ENCODE data around the gene DKKL1.

DNA sequence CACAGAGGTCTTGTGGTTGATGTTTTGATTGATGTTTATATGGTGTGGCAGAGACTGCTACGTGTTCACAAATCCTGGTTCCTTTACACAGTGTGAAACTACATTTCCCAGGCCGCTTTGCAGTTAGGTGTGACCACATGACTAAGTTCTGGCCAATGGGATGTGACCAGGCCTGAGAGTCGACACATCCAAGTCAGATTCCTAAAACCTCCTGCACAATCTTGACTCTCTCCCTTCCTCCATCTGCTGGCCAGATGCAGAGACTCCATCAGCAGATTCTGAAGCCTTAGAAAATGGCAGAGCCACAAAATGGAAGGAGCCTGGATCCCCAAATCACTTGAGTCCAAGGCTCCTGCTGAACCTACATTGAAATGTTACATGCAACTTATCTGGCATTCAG lies 15.8 kb upstream of the DKKL1 start:
- TF ChIP-seq, protein P1, sequence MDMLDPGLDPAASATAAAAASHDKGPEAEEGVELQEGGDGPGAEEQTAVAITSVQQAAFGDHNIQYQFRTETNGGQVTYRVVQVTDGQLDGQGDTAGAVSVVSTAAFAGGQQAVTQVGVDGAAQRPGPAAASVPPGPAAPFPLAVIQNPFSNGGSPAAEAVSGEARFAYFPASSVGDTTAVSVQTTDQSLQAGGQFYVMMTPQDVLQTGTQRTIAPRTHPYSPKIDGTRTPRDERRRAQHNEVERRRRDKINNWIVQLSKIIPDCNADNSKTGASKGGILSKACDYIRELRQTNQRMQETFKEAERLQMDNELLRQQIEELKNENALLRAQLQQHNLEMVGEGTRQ (IDR thresholded peaks at IDR 0.05; ENCODE audit: borderline replicate concordance, low read depth, low read length) = peak; percentile 35; the same call in 1 of the 2 replicates
- TF ChIP-seq TAF1 (IDR thresholded peaks at IDR 0.05; ENCODE audit: borderline replicate concordance, low read depth, low read length) (no peak), NRF1 (IDR thresholded peaks at IDR 0.05; ENCODE audit: low read depth, low read length) (no peak), EP300 (IDR thresholded peaks at IDR 0.05; ENCODE audit: borderline replicate concordance in 1 of 2, low read depth in 1 of 2, low read length in 1 of 2) (no peak), YY1 (IDR thresholded peaks at IDR 0.05; ENCODE audit: low read depth) (peak; percentile 69; the same call in 1 of the 2 replicates), RAD21 (IDR thresholded peaks at IDR 0.05; ENCODE audit: low read length) (no peak), GABPA (IDR thresholded peaks at IDR 0.05; ENCODE audit: low read depth) (no peak), POLR2AphosphoS5 (IDR thresholded peaks at IDR 0.05; ENCODE audit: low read depth, low read length) (no peak), RFX5 (IDR thresholded peaks at IDR 0.05; ENCODE audit: low read length) (no peak)
- TF ChIP-seq, protein P2, sequence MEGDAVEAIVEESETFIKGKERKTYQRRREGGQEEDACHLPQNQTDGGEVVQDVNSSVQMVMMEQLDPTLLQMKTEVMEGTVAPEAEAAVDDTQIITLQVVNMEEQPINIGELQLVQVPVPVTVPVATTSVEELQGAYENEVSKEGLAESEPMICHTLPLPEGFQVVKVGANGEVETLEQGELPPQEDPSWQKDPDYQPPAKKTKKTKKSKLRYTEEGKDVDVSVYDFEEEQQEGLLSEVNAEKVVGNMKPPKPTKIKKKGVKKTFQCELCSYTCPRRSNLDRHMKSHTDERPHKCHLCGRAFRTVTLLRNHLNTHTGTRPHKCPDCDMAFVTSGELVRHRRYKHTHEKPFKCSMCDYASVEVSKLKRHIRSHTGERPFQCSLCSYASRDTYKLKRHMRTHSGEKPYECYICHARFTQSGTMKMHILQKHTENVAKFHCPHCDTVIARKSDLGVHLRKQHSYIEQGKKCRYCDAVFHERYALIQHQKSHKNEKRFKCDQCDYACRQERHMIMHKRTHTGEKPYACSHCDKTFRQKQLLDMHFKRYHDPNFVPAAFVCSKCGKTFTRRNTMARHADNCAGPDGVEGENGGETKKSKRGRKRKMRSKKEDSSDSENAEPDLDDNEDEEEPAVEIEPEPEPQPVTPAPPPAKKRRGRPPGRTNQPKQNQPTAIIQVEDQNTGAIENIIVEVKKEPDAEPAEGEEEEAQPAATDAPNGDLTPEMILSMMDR (IDR thresholded peaks at IDR 0.05) = peak; percentile 31
- TF ChIP-seq, protein P3, sequence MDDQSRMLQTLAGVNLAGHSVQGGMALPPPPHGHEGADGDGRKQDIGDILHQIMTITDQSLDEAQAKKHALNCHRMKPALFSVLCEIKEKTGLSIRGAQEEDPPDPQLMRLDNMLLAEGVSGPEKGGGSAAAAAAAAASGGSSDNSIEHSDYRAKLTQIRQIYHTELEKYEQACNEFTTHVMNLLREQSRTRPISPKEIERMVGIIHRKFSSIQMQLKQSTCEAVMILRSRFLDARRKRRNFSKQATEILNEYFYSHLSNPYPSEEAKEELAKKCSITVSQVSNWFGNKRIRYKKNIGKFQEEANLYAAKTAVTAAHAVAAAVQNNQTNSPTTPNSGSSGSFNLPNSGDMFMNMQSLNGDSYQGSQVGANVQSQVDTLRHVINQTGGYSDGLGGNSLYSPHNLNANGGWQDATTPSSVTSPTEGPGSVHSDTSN (IDR thresholded peaks at IDR 0.05) = no peak
- TF ChIP-seq, protein P4, sequence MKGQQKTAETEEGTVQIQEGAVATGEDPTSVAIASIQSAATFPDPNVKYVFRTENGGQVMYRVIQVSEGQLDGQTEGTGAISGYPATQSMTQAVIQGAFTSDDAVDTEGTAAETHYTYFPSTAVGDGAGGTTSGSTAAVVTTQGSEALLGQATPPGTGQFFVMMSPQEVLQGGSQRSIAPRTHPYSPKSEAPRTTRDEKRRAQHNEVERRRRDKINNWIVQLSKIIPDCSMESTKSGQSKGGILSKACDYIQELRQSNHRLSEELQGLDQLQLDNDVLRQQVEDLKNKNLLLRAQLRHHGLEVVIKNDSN (IDR thresholded peaks at IDR 0.05; ENCODE audit: borderline replicate concordance, low read depth) = peak; percentile 90
- TF ChIP-seq, protein P5, sequence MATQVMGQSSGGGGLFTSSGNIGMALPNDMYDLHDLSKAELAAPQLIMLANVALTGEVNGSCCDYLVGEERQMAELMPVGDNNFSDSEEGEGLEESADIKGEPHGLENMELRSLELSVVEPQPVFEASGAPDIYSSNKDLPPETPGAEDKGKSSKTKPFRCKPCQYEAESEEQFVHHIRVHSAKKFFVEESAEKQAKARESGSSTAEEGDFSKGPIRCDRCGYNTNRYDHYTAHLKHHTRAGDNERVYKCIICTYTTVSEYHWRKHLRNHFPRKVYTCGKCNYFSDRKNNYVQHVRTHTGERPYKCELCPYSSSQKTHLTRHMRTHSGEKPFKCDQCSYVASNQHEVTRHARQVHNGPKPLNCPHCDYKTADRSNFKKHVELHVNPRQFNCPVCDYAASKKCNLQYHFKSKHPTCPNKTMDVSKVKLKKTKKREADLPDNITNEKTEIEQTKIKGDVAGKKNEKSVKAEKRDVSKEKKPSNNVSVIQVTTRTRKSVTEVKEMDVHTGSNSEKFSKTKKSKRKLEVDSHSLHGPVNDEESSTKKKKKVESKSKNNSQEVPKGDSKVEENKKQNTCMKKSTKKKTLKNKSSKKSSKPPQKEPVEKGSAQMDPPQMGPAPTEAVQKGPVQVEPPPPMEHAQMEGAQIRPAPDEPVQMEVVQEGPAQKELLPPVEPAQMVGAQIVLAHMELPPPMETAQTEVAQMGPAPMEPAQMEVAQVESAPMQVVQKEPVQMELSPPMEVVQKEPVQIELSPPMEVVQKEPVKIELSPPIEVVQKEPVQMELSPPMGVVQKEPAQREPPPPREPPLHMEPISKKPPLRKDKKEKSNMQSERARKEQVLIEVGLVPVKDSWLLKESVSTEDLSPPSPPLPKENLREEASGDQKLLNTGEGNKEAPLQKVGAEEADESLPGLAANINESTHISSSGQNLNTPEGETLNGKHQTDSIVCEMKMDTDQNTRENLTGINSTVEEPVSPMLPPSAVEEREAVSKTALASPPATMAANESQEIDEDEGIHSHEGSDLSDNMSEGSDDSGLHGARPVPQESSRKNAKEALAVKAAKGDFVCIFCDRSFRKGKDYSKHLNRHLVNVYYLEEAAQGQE (IDR thresholded peaks at IDR 0.05; ENCODE audit: low read depth, low read length) = no peak

All from SK-N-SH (cell line).